HepG2 (cell line): ENCODE measurements around the gene SLC9A1. TPM values are rescaled to one million over a fixed set of nuclear protein-coding genes. Genes with fewer than 3 reads are reported as not detected.

Source experiments
- ATAC-seq: fragments of 200-7000 bp; cut with Tn5 transposase; 3 replicates; pipeline ENCODE4 v1.9.1; 2020; ENCODE audit warnings: mild to moderate bottlenecking, moderate library complexity
- BruUV-seq: library from RNA; stranded (reverse); fragments of 400-500 nt; replicated peaks from 2 replicates; lab custom pipeline; 2021; lab: Mats Ljungman, UMichigan
- CTCF ChIA-PET: fragments of 300-600 bp; formaldehyde crosslinking; extraction: SDS; loops from one replicate; lab custom pipeline; 2021; ENCODE audit warnings: low total read pairs, inconsistent platforms, low intra/inter-chr PET ratio; lab: Yijun Ruan, JAX
- POLR2A ChIA-PET: fragments of 350-600 bp; sonication (Branson Sonifier 250); formaldehyde crosslinking; loops from one replicate; lab custom pipeline; 2020; ENCODE audit warnings: antibody characterized with exemption, inconsistent platforms; lab: Yijun Ruan, JAX
- DNase-seq: peaks from one replicate; pipeline ENCODE4 v3.0.0-alpha.2; 2015; ENCODE audit warnings: low spot score
- FAIRE-seq: peaks from 3 replicates; lab custom pipeline; 2011; peaks lifted over from hg19 to GRCh38; lab: Jason Lieb, UNC
- H2AFZ ChIP-seq: one replicate; pipeline ENCODE4 v1.6.1; 2011; ENCODE audit warnings: low read length, inconsistent platforms
- H3K27ac ChIP-seq: fragments of 300-600 bp; 3 replicates; pipeline ENCODE4 v1.8.0; 2011; ENCODE audit warnings: mixed run types, mild to moderate bottlenecking, mixed read lengths, low read length, inconsistent platforms; ENCODE audit not compliant: insufficient read depth; ENCODE audit errors: extremely low read length
- H3K27me3 ChIP-seq, 2 experiments: fragments of 200-600 bp in 1 of 2; 2 replicates in 1 of 2; 3 replicates in 1 of 2; pipeline versions ENCODE4 v1.6.0 to v1.8.0; 2011; ENCODE audit warnings: low read length in 2 of 2, mild to moderate bottlenecking in 2 of 2, moderate library complexity in 2 of 2, inconsistent platforms in 1 of 2; ENCODE audit not compliant: insufficient read depth in 2 of 2, control insufficient read depth in 1 of 2
- H3K36me3 ChIP-seq, 2 experiments: fragments of 200-600 bp in 1 of 2; replicated peaks in 1 of 2; 2 replicates in 1 of 2; 3 replicates in 1 of 2; pipeline versions ENCODE4 v1.5.1 to v1.8.0; 2011; ENCODE audit warnings: low read length in 2 of 2, inconsistent platforms in 1 of 2; ENCODE audit not compliant: insufficient read depth in 2 of 2, control insufficient read depth in 1 of 2
- H3K4me1 ChIP-seq: 2 replicates; pipeline ENCODE4 v1.5.1; 2012; ENCODE audit warnings: low read length, inconsistent platforms; ENCODE audit not compliant: insufficient read depth
- H3K4me2 ChIP-seq: 2 replicates; pipeline ENCODE4 v1.6.0; 2011; ENCODE audit warnings: low read depth, low read length, inconsistent platforms
- H3K4me3 ChIP-seq, 3 experiments: fragments of 200-600 bp in 1 of 3; sonication (generic), shearing (Covaris generic) in 1 of 3; replicated peaks in 1 of 3; 2 replicates each; pipeline ENCODE4 v1.5.1; 2011 to 2016; ENCODE audit warnings: low read length in 3 of 3, inconsistent platforms in 2 of 3, low read depth in 2 of 3, mild to moderate bottlenecking in 2 of 3, control low read depth in 1 of 3, mixed read lengths in 1 of 3; ENCODE audit not compliant: insufficient read depth in 1 of 3
- H3K79me2 ChIP-seq: one replicate; pipeline ENCODE4 v1.6.1; 2011; ENCODE audit warnings: low read length, inconsistent platforms; ENCODE audit not compliant: insufficient read depth
- H3K9ac ChIP-seq: 2 replicates; pipeline ENCODE4 v1.6.0; 2011; ENCODE audit warnings: mild to moderate bottlenecking, low read depth, low read length, inconsistent platforms; ENCODE audit not compliant: insufficient read depth
- H3K9me3 ChIP-seq: 2 replicates; pipeline ENCODE4 v1.5.1; 2012; ENCODE audit warnings: mild to moderate bottlenecking, low read length
- H4K20me1 ChIP-seq: 2 replicates; pipeline ENCODE4 v1.6.0; 2011; ENCODE audit warnings: inconsistent platforms, mild to moderate bottlenecking, low read length, moderate library complexity; ENCODE audit not compliant: insufficient read depth
- DNMT1 ChIP-seq: sonication (generic); formaldehyde crosslinking; IDR thresholded peaks from 2 replicates; pipeline ENCODE4 v1.5.1; 2020; ENCODE audit warnings: mild to moderate bottlenecking, missing genetic modification reagents
- GATAD1 ChIP-seq: IDR thresholded peaks from 2 replicates; pipeline ENCODE4 v1.6.1; 2016; ENCODE audit warnings: missing genetic modification reagents, missing compliant biosample characterization
- HCFC1 ChIP-seq: fragments of 150-350 bp; IDR thresholded peaks from 2 replicates; pipeline ENCODE4 v1.6.1; 2014; ENCODE audit warnings: low read depth, low read length
- NFYC ChIP-seq: IDR thresholded peaks from 2 replicates; pipeline ENCODE4 v1.6.1; 2016; ENCODE audit warnings: missing genetic modification reagents, missing compliant biosample characterization
- NR1H2 ChIP-seq: sonication (generic); formaldehyde crosslinking; IDR thresholded peaks from 2 replicates; pipeline ENCODE4 v1.8.1; 2022; ENCODE audit warnings: low read depth, missing genetic modification reagents, borderline replicate concordance
- PCBP2 ChIP-seq: fragments of 200-400 bp; formaldehyde crosslinking; optimal IDR thresholded peaks from 2 replicates; pipeline ENCODE3; 2018; ENCODE audit warnings: low read length, low read depth; ENCODE audit not compliant: poor library complexity, severe bottlenecking
- RFXANK ChIP-seq: IDR thresholded peaks from 2 replicates; pipeline ENCODE4 v1.6.1; 2016
- SMARCC2 ChIP-seq: fragments of 450-650 bp; IDR thresholded peaks from 2 replicates; pipeline ENCODE4 v1.6.1; 2017; ENCODE audit warnings: antibody characterized with exemption, mild to moderate bottlenecking
- SOX13 ChIP-seq, 3 experiments: fragments of 450-650 bp in 1 of 3; sonication (generic) in 1 of 3; formaldehyde crosslinking in 1 of 3; IDR thresholded peaks in 2 of 3; conservative IDR thresholded peaks in 1 of 3; 2 replicates each; pipeline versions ENCODE4 v1.5.0 to v1.6.1; 2016 to 2020; ENCODE audit warnings: antibody characterized with exemption in 1 of 3, mild to moderate bottlenecking in 1 of 3, missing compliant biosample characterization in 1 of 3, missing genetic modification reagents in 1 of 3, moderate library complexity in 1 of 3
- SP1 ChIP-seq, 2 experiments: fragments of 450-650 bp in 1 of 2; sonication (generic) in 1 of 2; formaldehyde crosslinking in 1 of 2; IDR thresholded peaks; 2 replicates each; pipeline versions ENCODE4 v1.4.0 to v1.6.1; 2016 to 2020; ENCODE audit warnings: missing genetic modification reagents in 1 of 2
- SRSF1 ChIP-seq: fragments of 200-400 bp; formaldehyde crosslinking; optimal IDR thresholded peaks from 2 replicates; pipeline ENCODE3; 2017; ENCODE audit warnings: mild to moderate bottlenecking, low read depth, low read length, moderate library complexity
- SYNCRIP ChIP-seq: fragments of 200-400 bp; formaldehyde crosslinking; IDR thresholded peaks from 2 replicates; pipeline ENCODE4 v1.6.1; 2018; ENCODE audit warnings: mild to moderate bottlenecking, low read depth, low read length; ENCODE audit not compliant: insufficient read depth
- TRIM24 ChIP-seq: sonication (generic); formaldehyde crosslinking; IDR thresholded peaks from 2 replicates; pipeline ENCODE4 v1.8.0; 2022; ENCODE audit warnings: mild to moderate bottlenecking, missing genetic modification reagents
- WGBS: methylation state at CpG from one replicate; pipeline ENCODE4 v1.1.6; 2017; ENCODE audit warnings: low lambda C conversion rate; 5-methylcytosine and 5-hydroxymethylcytosine counted together
- in situ Hi-C: cut with HindIII; loops from 2 replicates; pipeline ENCODE4 v1.10.0; 2017; ENCODE audit warnings: low pct_unique_long_range_greater_than_20kb; ENCODE audit not compliant: extremely low pct_ligation_motif_present
- intact Hi-C: fragments of 100-400 bp; cut with micrococcal nuclease; formaldehyde crosslinking; loops from one replicate; pipeline ENCODE4 v1.10.0; 2022; ENCODE audit not compliant: unreplicated experiment
- polyA plus RNA-seq, 8 experiments: library from polyadenylated mRNA; depleted of rRNA in 3 of 8; stranded (reverse) in 7 of 8; unstranded in 1 of 8; fragments of >200 nt; fragmentation: Illumina TruSeq in 4 of 8; extraction: Trizol in 4 of 8; gene quantifications; 2 replicates each; pipeline versions ENCODE4 v1.2.1 to v1.2.3, GENCODE V29; 2011 to 2016; ENCODE audit warnings: low read depth in 4 of 8, missing spikeins in 1 of 8, mixed read lengths in 1 of 8; ENCODE audit not compliant: insufficient read depth in 1 of 8
- total RNA-seq, 5 experiments: library from RNA; depleted of rRNA; stranded (reverse); fragments of >200 nt; fragmentation: Illumina TruSeq; extraction: Trizol; gene quantifications; 2 replicates each; pipeline ENCODE4 v1.2.3, GENCODE V29; 2016; ENCODE audit warnings: low read depth in 1 of 5
- TF ChIP-seq, protein P1 (sequence below): sonication (generic); formaldehyde crosslinking; IDR thresholded peaks from 2 replicates; pipeline ENCODE4 v1.8.0; 2022; ENCODE audit warnings: low read depth, missing genetic modification reagents
- TF ChIP-seq, protein P2 (sequence below): sonication (generic); formaldehyde crosslinking; IDR thresholded peaks from 2 replicates; pipeline ENCODE4 v1.4.0; 2020; ENCODE audit warnings: mild to moderate bottlenecking, missing genetic modification reagents
- TF ChIP-seq, protein P3 (sequence below), 2 experiments: sonication (generic) in 1 of 2; formaldehyde crosslinking in 1 of 2; IDR thresholded peaks; 2 replicates each; pipeline versions ENCODE4 v1.4.0 to v1.6.1; 2018 to 2020; ENCODE audit warnings: missing genetic modification reagents in 2 of 2, borderline replicate concordance in 1 of 2, low read depth in 1 of 2, mild to moderate bottlenecking in 1 of 2, missing biosample characterization in 1 of 2
- TF ChIP-seq, protein P4 (sequence below): sonication (generic); formaldehyde crosslinking; IDR thresholded peaks from 2 replicates; pipeline ENCODE4 v1.5.0; 2020; ENCODE audit warnings: mild to moderate bottlenecking, low read depth, missing genetic modification reagents, borderline replicate concordance
- TF ChIP-seq, protein P5 (sequence below): sonication (generic); formaldehyde crosslinking; IDR thresholded peaks from 2 replicates; pipeline ENCODE4 v1.4.0; 2020; ENCODE audit warnings: missing genetic modification reagents, low read depth, mild to moderate bottlenecking, borderline replicate concordance

The SLC9A1 gene
- total and polyA plus RNA-seq, 2 of the 13 experiments (the other 11 are each of a cell fraction or from before 2014, with no cell fraction given), result 1.4 to 2.9 TPM

DNA sequence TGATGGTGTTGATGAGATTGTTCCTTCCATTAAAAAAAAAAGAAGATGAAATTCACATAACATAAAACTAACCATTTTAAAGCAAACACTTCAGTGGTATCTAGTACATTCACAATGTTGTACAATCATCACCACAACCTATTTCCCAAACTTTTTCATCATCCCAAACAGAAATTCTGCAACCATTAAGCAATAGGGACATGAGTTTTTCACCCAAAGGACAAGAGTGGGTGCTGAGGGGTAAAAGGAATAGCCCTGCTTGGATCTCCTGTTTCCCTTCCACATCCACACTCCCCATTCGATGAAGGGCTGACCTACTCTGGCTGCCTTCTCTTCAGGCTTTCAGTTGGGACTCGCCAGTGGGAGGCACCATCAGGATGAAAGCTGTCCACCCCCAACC lies 59.3 kb downstream of the SLC9A1 start:
- Histone ChIP-seq H3K27ac (no peak overlapping the region), H3K4me1 (peaks cover 29% of the 10 kb centered on the region), H3K9ac (no peak overlapping the region), H3K36me3 (no peaks in the 10 kb centered on the region), H3K27me3 (peaks cover 2 to 23% of the 10 kb centered on the region in 2 experiments; a peak in 2 of 5 replicates), H3K79me2 (no peaks in the 10 kb centered on the region), H3K4me3 (no peak overlapping the region), H2AFZ (no peak overlapping the region), H4K20me1 (no peaks in the 10 kb centered on the region), H3K4me2 (no peak overlapping the region), H3K9me3 (no peaks in the 10 kb centered on the region)
- DNase-seq (no peak), FAIRE-seq (no peak), ATAC-seq (no peak)
- in situ Hi-C loops (loop anchor here (5.0 kb wide), 2 partner anchors 48 to 128 kb away; no protein-coding TSS in a partner anchor), intact Hi-C loops (loop anchor here (10.0 kb wide), 1 partner anchor 131 kb away; the partner anchor contains the start of gene KDF1)
- TF ChIP-seq, protein P1, sequence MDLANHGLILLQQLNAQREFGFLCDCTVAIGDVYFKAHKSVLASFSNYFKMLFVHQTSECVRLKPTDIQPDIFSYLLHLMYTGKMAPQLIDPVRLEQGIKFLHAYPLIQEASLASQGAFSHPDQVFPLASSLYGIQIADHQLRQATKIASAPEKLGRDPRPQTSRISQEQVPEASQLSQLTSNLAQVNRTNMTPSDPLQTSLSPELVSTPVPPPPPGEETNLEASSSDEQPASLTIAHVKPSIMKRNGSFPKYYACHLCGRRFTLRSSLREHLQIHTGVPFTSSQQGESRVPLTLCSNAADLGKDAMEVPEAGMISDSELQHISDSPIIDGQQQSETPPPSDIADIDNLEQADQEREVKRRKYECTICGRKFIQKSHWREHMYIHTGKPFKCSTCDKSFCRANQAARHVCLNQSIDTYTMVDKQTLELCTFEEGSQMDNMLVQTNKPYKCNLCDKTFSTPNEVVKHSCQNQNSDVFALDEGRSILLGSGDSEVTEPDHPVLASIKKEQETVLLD, result no peak
- TF ChIP-seq GATAD1 (no peak), SOX13 (IDR thresholded peaks at IDR 0.05) (no peak), SOX13 (CRISPR knock-in tag; conservative IDR thresholded peaks at IDR 0.05 in 1 of 2, IDR thresholded peaks at IDR 0.05 in 1 of 2) (no peak), HCFC1 (no peak), NFYC (CRISPR knock-in tag) (no peak), SMARCC2 (no peak), RFXANK (CRISPR knock-in tag) (no peak), SRSF1 (no peak), PCBP2 (no peak), NR1H2 (CRISPR knock-in tag) (no peak), DNMT1 (CRISPR knock-in tag) (no peak), SP1 (IDR thresholded peaks at IDR 0.05) (no peak), SP1 (CRISPR knock-in tag; IDR thresholded peaks at IDR 0.05) (no peak), SYNCRIP (no peak), TRIM24 (CRISPR knock-in tag) (no peak)
- TF ChIP-seq, protein P2, sequence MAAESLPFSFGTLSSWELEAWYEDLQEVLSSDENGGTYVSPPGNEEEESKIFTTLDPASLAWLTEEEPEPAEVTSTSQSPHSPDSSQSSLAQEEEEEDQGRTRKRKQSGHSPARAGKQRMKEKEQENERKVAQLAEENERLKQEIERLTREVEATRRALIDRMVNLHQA (CRISPR knock-in tag), result no peak
- TF ChIP-seq, protein P3, sequence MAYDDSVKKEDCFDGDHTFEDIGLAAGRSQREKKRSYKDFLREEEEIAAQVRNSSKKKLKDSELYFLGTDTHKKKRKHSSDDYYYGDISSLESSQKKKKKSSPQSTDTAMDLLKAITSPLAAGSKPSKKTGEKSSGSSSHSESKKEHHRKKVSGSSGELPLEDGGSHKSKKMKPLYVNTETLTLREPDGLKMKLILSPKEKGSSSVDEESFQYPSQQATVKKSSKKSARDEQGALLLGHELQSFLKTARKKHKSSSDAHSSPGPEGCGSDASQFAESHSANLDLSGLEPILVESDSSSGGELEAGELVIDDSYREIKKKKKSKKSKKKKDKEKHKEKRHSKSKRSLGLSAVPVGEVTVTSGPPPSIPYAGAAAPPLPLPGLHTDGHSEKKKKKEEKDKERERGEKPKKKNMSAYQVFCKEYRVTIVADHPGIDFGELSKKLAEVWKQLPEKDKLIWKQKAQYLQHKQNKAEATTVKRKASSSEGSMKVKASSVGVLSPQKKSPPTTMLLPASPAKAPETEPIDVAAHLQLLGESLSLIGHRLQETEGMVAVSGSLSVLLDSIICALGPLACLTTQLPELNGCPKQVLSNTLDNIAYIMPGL (CRISPR knock-in tag; IDR thresholded peaks at IDR 0.05; ENCODE audit: borderline replicate concordance in 1 of 2, low read depth in 1 of 2), result no peak
- TF ChIP-seq, protein P4, sequence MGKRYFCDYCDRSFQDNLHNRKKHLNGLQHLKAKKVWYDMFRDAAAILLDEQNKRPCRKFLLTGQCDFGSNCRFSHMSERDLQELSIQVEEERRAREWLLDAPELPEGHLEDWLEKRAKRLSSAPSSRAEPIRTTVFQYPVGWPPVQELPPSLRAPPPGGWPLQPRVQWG (CRISPR knock-in tag), result no peak
- TF ChIP-seq, protein P5, sequence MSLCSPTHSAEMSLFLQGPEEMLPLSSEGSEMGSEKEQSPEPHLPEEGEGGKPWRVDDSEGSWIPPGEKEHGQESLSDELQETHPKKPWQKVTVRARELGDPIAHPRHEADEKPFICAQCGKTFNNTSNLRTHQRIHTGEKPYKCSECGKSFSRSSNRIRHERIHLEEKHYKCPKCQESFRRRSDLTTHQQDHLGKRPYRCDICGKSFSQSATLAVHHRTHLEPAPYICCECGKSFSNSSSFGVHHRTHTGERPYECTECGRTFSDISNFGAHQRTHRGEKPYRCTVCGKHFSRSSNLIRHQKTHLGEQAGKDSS (CRISPR knock-in tag), result no peak
- 27% methylated on average over 2 of the region's 2 CpGs for WGBS
- BruUV-seq, result no TSS peak
- CTCF ChIA-PET, result interaction anchor here (5.5 kb wide), 1 partner anchor 50 kb away, joined by 95 read pairs; no protein-coding TSS in a partner anchor
- POLR2A ChIA-PET, result no interaction called here
